Measurements from ENCODE around the gene RIPOR3. TPM values are rescaled to one million over a fixed set of nuclear protein-coding genes. Genes with fewer than 3 reads are reported as not detected.
A peak's percentile ranks its signal among the peaks of the same experiment; 100 is the strongest.

Gene RIPOR3
- polyA plus RNA-seq, 2 of the 4 experiments (the other 2 are of a cell fraction), result 0.03 to 0.06 TPM

DNA sequence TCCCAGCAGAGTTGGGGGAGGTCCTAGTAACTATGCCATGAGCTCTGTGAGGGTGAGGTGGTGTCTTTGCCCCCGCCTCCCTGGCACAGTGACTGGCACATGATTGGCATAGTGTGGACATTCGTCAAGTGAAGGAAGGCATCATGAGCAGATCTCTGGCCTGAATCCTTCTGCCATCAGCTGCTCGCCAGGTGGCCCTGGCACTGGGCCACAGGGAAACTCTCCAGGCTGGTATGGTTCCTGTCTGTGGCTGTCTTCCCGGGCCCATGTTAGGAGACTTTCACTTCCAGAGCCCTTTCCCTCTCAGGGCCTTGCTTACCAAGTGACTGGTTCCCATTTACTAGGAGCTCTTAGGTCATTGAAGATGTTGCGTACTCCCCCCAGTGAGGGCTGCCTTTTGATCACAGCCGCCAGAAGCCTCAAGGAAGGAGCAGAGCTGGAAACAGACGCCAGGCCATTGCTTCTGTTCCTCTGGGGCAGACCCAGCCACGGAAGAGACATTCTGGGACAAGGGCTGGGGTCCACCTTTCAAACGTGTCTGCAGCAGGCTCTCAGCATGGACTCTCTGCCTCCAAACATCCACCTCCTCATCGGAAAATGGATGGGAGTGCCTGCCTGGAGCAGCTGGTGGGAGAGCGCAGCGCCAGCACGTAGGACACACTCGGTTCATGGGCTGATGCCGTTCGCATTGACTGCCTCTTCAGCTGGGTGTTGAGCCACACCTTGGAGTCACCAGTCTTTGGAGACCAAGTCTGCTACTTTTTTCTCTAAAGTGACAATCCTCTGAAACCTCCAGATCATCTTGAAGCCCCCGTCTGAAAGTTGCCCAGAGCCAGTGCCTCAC is 113.9 kb downstream of the RIPOR3 start:
- FAIRE-seq (no peak), DNase-seq (ENCODE audit: low read depth in 1 of 2, low spot score in 1 of 2) (no peak), ATAC-seq (no peak)
- Histone ChIP-seq H3K9me3 (no peaks in the 10 kb centered on the region), H3K4me3 (no peak overlapping the region), H3K4me2 (no peak overlapping the region), H3K4me1 (0 out of 3 replicates have a peak, but pooled peaks cover 3% of the 10 kb centered on the region), H3K27ac (no peak overlapping the region)
- CTCF ChIA-PET, result interaction anchor here (0.6 to 14.7 kb wide), 15 partner anchors 10 to 598 kb away, joined by 3 to 268 read pairs (median 4); partner anchors contain the start of gene CEBPB
- WGBS (ENCODE audit: missing lambda C conversion rate), result 91% methylated on average over 16 of the region's 17 CpGs
- POLR2A ChIA-PET, result no interaction called here
- TF ChIP-seq GATA3 (IDR thresholded peaks at IDR 0.05; ENCODE audit: borderline replicate concordance) (no peak), ZC3H11A (IDR thresholded peaks at IDR 0.05) (no peak), ZSCAN20 (CRISPR knock-in tag; IDR thresholded peaks at IDR 0.05) (no peak), FOXS1 (CRISPR knock-in tag; IDR thresholded peaks at IDR 0.05) (no peak), POLR2A (IDR thresholded peaks at IDR 0.05; ENCODE audit: low read length) (no peak), CHD2 (IDR thresholded peaks at IDR 0.05; ENCODE audit: low read length, partially characterized antibody) (no peak), CEBPB (IDR thresholded peaks at IDR 0.05) (no peak), RARB (CRISPR knock-in tag; IDR thresholded peaks at IDR 0.05) (no peak), TFCP2L1 (CRISPR knock-in tag; IDR thresholded peaks at IDR 0.05) (no peak), BHLHE40 (IDR thresholded peaks at IDR 0.05; ENCODE audit: low read depth, low read length) (no peak), HEYL (CRISPR knock-in tag; IDR thresholded peaks at IDR 0.05) (no peak), NPAS2 (CRISPR knock-in tag; IDR thresholded peaks at IDR 0.05; ENCODE audit: borderline replicate concordance) (no peak), KDM5A (IDR thresholded peaks at IDR 0.05) (no peak), ZNF302 (CRISPR knock-in tag; IDR thresholded peaks at IDR 0.05) (no peak), NR3C1 (IDR thresholded peaks at IDR 0.05) (no peak)
- TF ChIP-seq, protein P1, sequence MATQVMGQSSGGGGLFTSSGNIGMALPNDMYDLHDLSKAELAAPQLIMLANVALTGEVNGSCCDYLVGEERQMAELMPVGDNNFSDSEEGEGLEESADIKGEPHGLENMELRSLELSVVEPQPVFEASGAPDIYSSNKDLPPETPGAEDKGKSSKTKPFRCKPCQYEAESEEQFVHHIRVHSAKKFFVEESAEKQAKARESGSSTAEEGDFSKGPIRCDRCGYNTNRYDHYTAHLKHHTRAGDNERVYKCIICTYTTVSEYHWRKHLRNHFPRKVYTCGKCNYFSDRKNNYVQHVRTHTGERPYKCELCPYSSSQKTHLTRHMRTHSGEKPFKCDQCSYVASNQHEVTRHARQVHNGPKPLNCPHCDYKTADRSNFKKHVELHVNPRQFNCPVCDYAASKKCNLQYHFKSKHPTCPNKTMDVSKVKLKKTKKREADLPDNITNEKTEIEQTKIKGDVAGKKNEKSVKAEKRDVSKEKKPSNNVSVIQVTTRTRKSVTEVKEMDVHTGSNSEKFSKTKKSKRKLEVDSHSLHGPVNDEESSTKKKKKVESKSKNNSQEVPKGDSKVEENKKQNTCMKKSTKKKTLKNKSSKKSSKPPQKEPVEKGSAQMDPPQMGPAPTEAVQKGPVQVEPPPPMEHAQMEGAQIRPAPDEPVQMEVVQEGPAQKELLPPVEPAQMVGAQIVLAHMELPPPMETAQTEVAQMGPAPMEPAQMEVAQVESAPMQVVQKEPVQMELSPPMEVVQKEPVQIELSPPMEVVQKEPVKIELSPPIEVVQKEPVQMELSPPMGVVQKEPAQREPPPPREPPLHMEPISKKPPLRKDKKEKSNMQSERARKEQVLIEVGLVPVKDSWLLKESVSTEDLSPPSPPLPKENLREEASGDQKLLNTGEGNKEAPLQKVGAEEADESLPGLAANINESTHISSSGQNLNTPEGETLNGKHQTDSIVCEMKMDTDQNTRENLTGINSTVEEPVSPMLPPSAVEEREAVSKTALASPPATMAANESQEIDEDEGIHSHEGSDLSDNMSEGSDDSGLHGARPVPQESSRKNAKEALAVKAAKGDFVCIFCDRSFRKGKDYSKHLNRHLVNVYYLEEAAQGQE (IDR thresholded peaks at IDR 0.05), result no peak
- TF ChIP-seq, protein P2, sequence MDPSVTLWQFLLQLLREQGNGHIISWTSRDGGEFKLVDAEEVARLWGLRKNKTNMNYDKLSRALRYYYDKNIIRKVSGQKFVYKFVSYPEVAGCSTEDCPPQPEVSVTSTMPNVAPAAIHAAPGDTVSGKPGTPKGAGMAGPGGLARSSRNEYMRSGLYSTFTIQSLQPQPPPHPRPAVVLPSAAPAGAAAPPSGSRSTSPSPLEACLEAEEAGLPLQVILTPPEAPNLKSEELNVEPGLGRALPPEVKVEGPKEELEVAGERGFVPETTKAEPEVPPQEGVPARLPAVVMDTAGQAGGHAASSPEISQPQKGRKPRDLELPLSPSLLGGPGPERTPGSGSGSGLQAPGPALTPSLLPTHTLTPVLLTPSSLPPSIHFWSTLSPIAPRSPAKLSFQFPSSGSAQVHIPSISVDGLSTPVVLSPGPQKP (IDR thresholded peaks at IDR 0.05; ENCODE audit: low read depth, low read length), result no peak

DNA sequence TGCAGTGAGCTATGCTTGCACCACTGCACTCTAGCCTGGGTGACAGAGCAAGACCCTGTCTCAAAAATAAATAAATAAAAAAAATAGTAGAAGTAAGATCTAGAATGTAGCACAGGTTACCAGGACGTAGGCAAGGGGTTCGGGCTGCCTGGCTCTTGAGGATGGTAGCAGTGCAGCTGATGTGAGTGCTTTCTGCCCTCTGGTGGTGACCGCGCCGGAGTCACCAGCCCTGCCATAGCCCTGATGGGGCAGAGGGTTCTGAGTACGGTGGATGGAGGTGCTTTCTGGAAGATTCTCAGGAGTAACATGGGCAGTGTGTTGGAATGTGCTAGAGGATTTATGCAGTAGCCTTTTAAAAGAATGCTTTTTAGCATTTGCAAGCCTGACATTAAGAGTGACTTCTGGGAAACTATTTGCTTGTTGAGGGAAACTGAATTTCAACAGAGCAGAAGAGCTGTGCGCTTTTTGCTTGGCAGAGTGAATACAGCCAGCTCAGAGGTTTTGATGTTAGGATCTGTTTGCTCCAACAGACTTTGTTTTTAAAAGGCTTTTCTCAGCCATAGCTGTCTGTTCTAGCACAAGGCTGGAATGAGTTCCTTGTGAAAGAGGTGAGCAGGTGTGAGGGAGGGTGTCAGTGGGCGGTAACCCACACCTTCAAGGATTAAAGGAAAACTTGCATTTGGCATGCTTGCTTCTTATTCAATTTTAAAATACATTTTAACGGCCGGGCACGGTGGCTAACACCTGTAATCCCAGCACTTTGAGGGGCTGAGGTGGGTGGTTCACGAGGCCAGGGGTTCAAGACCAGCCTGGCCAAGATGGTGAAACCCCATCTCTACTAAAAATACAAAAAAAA is 115.2 kb downstream of the RIPOR3 start:
- no peaks in the 10 kb centered on the region for H3K9me3 ChIP-seq
- 49% methylated on average over 12 of the region's 12 CpGs for WGBS (ENCODE audit: missing lambda C conversion rate)
- ChIA-PET CTCF (interaction anchor here (0.6 to 14.7 kb wide), 50 partner anchors 11 to 460 kb away, joined by 3 to 268 read pairs (median 4); partner anchors contain the start of genes CEBPB and PTPN1), POLR2A (no interaction called here)
- FAIRE-seq (no peak), ATAC-seq (peak; percentile 92 to 95), DNase-seq (ENCODE audit: low read depth in 1 of 2, low spot score in 1 of 2) (peak; percentile 70 to 80)
- H3K27ac ChIP-seq, result peak overlapping the region in 1 of 2 experiments; percentile 48; a peak in 1 of 6 replicates
- no peak overlapping the region for H3K4me3 ChIP-seq
- no peak overlapping the region for H3K4me2 ChIP-seq
- H3K4me1 ChIP-seq, result 0 out of 3 replicates have a peak, but pooled peaks cover 3% of the 10 kb centered on the region
- TF ChIP-seq HEYL (CRISPR knock-in tag; IDR thresholded peaks at IDR 0.05), result no peak
- TF ChIP-seq JUNB (IDR thresholded peaks at IDR 0.05), result no peak
- no peak for TF ChIP-seq MYC (IDR thresholded peaks at IDR 0.05; ENCODE audit: borderline replicate concordance, low read length)
- TF ChIP-seq, protein P3, sequence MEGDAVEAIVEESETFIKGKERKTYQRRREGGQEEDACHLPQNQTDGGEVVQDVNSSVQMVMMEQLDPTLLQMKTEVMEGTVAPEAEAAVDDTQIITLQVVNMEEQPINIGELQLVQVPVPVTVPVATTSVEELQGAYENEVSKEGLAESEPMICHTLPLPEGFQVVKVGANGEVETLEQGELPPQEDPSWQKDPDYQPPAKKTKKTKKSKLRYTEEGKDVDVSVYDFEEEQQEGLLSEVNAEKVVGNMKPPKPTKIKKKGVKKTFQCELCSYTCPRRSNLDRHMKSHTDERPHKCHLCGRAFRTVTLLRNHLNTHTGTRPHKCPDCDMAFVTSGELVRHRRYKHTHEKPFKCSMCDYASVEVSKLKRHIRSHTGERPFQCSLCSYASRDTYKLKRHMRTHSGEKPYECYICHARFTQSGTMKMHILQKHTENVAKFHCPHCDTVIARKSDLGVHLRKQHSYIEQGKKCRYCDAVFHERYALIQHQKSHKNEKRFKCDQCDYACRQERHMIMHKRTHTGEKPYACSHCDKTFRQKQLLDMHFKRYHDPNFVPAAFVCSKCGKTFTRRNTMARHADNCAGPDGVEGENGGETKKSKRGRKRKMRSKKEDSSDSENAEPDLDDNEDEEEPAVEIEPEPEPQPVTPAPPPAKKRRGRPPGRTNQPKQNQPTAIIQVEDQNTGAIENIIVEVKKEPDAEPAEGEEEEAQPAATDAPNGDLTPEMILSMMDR (IDR thresholded peaks at IDR 0.05), result peak; percentile 85
- TF ChIP-seq RAD21 (conservative IDR thresholded peaks at IDR 0.05 in 1 of 2, IDR thresholded peaks at IDR 0.05 in 1 of 2), result peak; percentile 87 to 91
- TF ChIP-seq GATA3 (IDR thresholded peaks at IDR 0.05; ENCODE audit: borderline replicate concordance), result no peak
- TF ChIP-seq, protein P4, sequence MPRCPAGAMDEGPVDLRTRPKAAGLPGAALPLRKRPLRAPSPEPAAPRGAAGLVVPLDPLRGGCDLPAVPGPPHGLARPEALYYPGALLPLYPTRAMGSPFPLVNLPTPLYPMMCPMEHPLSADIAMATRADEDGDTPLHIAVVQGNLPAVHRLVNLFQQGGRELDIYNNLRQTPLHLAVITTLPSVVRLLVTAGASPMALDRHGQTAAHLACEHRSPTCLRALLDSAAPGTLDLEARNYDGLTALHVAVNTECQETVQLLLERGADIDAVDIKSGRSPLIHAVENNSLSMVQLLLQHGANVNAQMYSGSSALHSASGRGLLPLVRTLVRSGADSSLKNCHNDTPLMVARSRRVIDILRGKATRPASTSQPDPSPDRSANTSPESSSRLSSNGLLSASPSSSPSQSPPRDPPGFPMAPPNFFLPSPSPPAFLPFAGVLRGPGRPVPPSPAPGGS (IDR thresholded peaks at IDR 0.05), result no peak
- TF ChIP-seq SMC3 (IDR thresholded peaks at IDR 0.05), result peak; percentile 95
- no peak for TF ChIP-seq HDAC2 (IDR thresholded peaks at IDR 0.05)
- no peak for TF ChIP-seq CHD4 (IDR thresholded peaks at IDR 0.05; ENCODE audit: borderline replicate concordance)
- TF ChIP-seq FOXS1 (CRISPR knock-in tag; IDR thresholded peaks at IDR 0.05), result no peak
- TF ChIP-seq, protein P5, sequence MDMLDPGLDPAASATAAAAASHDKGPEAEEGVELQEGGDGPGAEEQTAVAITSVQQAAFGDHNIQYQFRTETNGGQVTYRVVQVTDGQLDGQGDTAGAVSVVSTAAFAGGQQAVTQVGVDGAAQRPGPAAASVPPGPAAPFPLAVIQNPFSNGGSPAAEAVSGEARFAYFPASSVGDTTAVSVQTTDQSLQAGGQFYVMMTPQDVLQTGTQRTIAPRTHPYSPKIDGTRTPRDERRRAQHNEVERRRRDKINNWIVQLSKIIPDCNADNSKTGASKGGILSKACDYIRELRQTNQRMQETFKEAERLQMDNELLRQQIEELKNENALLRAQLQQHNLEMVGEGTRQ (IDR thresholded peaks at IDR 0.05), result no peak
- no peak for TF ChIP-seq ZC3H11A (IDR thresholded peaks at IDR 0.05)
